ENCODE data around the gene TMOD3. TPM values are rescaled to one million over a fixed set of nuclear protein-coding genes. Genes with fewer than 3 reads are reported as not detected.

The TMOD3 gene
- total and polyA plus RNA-seq, 2 of the 8 experiments (the other 6 are each of a cell fraction or from before 2014, with no cell fraction given) = 3.9 to 29.0 TPM

GRCh38 chr15:51884041-51884440 lies 54.6 kb downstream of the TMOD3 start:
- no peaks in the 10 kb centered on the region; a peak in 1 of 8 replicates for H3K36me3 ChIP-seq (ENCODE audit: control insufficient read depth in 2 of 4, insufficient read depth in 4 of 4, low read length in 3 of 4)
- no peaks in the 10 kb centered on the region for H3K79me2 ChIP-seq (ENCODE audit: control insufficient read depth in 1 of 2, insufficient read depth in 2 of 2, low read length in 2 of 2)
- POLR2A ChIA-PET (ENCODE audit: partially characterized antibody) = interaction anchor here (0.6 to 1.2 kb wide), 2 partner anchors 87 to 196 kb away, joined by 3 read pairs; partner anchors contain the start of gene LEO1
- H3K4me3 ChIP-seq (ENCODE audit: extremely low read depth in 1 of 4, insufficient read depth in 2 of 4, low read depth in 3 of 4, low read length in 4 of 4) = no peak overlapping the region
- no peaks in the 10 kb centered on the region for H3K23me2 ChIP-seq (ENCODE audit: low read depth, low read length)
- no peak overlapping the region for H2AFZ ChIP-seq (ENCODE audit: low read length)
- TF ChIP-seq TAF1 (IDR thresholded peaks at IDR 0.05; ENCODE audit: low read depth, low read length) = no peak
- no peak overlapping the region for H3K14ac ChIP-seq (ENCODE audit: insufficient read length)
- no peak overlapping the region for H4K91ac ChIP-seq (replicated peaks; ENCODE audit: insufficient read length, low read length)
- no peak overlapping the region for H3K4ac ChIP-seq (replicated peaks; ENCODE audit: insufficient read length, low read depth, low read length)
- peaks cover 0 to 10% of the 10 kb centered on the region in 2 experiments; a peak in 1 of 4 replicates for H3K9me3 ChIP-seq (ENCODE audit: insufficient read depth in 2 of 2, low read depth in 1 of 2, low read length in 1 of 2)
- no peak overlapping the region for H2BK120ac ChIP-seq (replicated peaks; ENCODE audit: low read depth, low read length)
- no peaks in the 10 kb centered on the region for H3K27me3 ChIP-seq (replicated peaks in 1 of 4; ENCODE audit: control insufficient read depth in 3 of 4, extremely low read depth in 1 of 4, insufficient read depth in 3 of 4, low read length in 3 of 4)
- H3K27ac ChIP-seq (ENCODE audit: low read depth, low read length) = no peak overlapping the region
- WGBS, 2 experiments (ENCODE audit: extremely low coverage in 1 of 2, insufficient coverage in 1 of 2, insufficient read length in 1 of 2, insufficient replicate concordance in 2 of 2, low coverage in 1 of 2, low lambda C conversion rate in 2 of 2, missing lambda C conversion rate in 1 of 2) = 79% methylated on average over 1 of the region's 1 CpG; no CpG with 5 or more reads in 1 of the 2 experiments
- DNase-seq (ENCODE audit: low read depth in 1 of 2, low spot score in 2 of 2) (no peak), FAIRE-seq (no peak)
- H2BK15ac ChIP-seq (ENCODE audit: low read length) = no peak overlapping the region
- H3K9ac ChIP-seq (replicated peaks in 1 of 4; ENCODE audit: extremely low read depth in 1 of 4, low read depth in 3 of 4, low read length in 3 of 4) = no peak overlapping the region
- no peaks in the 10 kb centered on the region for H3K4me1 ChIP-seq (replicated peaks in 1 of 4; ENCODE audit: control insufficient read depth in 3 of 4, insufficient read depth in 4 of 4, low read length in 3 of 4)
- no peak overlapping the region for H4K5ac ChIP-seq (ENCODE audit: insufficient read length, low read depth, low read length)
- no peak overlapping the region for H2BK5ac ChIP-seq (ENCODE audit: low read depth, low read length)
- no peak overlapping the region for H3K18ac ChIP-seq (ENCODE audit: extremely low read depth, low read length)
- no peaks in the 10 kb centered on the region for H3K79me1 ChIP-seq (ENCODE audit: low read depth, low read length)
- no peak overlapping the region for H4K8ac ChIP-seq (ENCODE audit: extremely low read depth, insufficient read depth, low read length)
- H2BK20ac ChIP-seq (ENCODE audit: low read length) = no peak overlapping the region
- no peak overlapping the region for H2AK5ac ChIP-seq (ENCODE audit: low read depth, low read length)
- no peak overlapping the region for H3K56ac ChIP-seq (replicated peaks; ENCODE audit: insufficient read length, low read depth, low read length)
- no peak overlapping the region for H3K4me2 ChIP-seq (ENCODE audit: insufficient read depth in 1 of 2, low read depth in 2 of 2, low read length in 2 of 2)
- no peak overlapping the region for H2BK12ac ChIP-seq (ENCODE audit: low read depth, low read length)
- no peak overlapping the region for H3K23ac ChIP-seq (ENCODE audit: insufficient read length)
- no peaks in the 10 kb centered on the region for H4K20me1 ChIP-seq (replicated peaks in 1 of 2; ENCODE audit: control insufficient read depth in 1 of 2, insufficient read depth in 2 of 2, low read length in 2 of 2)
- CTCF ChIA-PET (ENCODE audit: partially characterized antibody) = interaction anchor here (0.9 to 3.1 kb wide), 10 partner anchors 10 to 235 kb away, joined by 3 to 9 read pairs (median 4); no protein-coding TSS in a partner anchor
